Esophagus muscularis mucosa (tissue), 4 donors: ENCODE measurements around the gene PRDX2. TPM values are rescaled to one million over a fixed set of nuclear protein-coding genes. Genes with fewer than 3 reads are reported as not detected.

Experiments used
- DNase-seq: peaks from one replicate; pipeline ENCODE4 v3.0.0-alpha.2; 2017; ENCODE audit errors: extremely low spot score
- H3K27ac ChIP-seq, 4 donors: fragments of 200-600 bp; sonication (generic); replicated peaks in 1 of 4; 1 replicate in 3 of 4; 2 replicates in 1 of 4; pipeline ENCODE4 v1.5.1; 2016 to 2019; ENCODE audit warnings: mild to moderate bottlenecking in 1 of 4
- H3K27me3 ChIP-seq, 4 donors: fragments of 200-600 bp; sonication (generic); one replicate each; pipeline versions ENCODE4 v1.5.1 to v1.6.0; 2016 to 2019
- H3K36me3 ChIP-seq, 4 donors: fragments of 200-600 bp; sonication (generic); one replicate each; pipeline ENCODE4 v1.5.1; 2016 to 2019
- H3K4me1 ChIP-seq, 4 donors: fragments of 200-600 bp; sonication (generic); one replicate each; pipeline ENCODE4 v1.5.1; 2016 to 2019
- H3K4me3 ChIP-seq, 4 donors: fragments of 200-600 bp; sonication (generic); 1 replicate in 2 of 4; 2 replicates in 2 of 4; pipeline ENCODE4 v1.5.1; 2016 to 2019; ENCODE audit warnings: mild to moderate bottlenecking in 4 of 4, moderate library complexity in 1 of 4
- H3K9me3 ChIP-seq, 4 donors: fragments of 200-600 bp; sonication (generic); 1 replicate in 3 of 4; 2 replicates in 1 of 4; pipeline ENCODE4 v1.5.1; 2016 to 2019
- CTCF ChIP-seq, 3 experiments: fragments of 200-600 bp in 2 of 3; fragments of 450-650 bp in 1 of 3; sonication (generic) in 2 of 3; IDR thresholded peaks; one replicate each; pipeline ENCODE4 v1.5.1; 2017 to 2019; ENCODE audit warnings: antibody characterized with exemption in 3 of 3, mild to moderate bottlenecking in 2 of 3, moderate library complexity in 1 of 3
- EP300 ChIP-seq: sonication (generic); formaldehyde crosslinking; IDR thresholded peaks from one replicate; pipeline ENCODE4 v1.6.1; 2017; ENCODE audit warnings: antibody characterized with exemption
- POLR2A ChIP-seq: fragments of 450-650 bp; IDR thresholded peaks from one replicate; pipeline ENCODE4 v1.6.1; 2017; ENCODE audit warnings: antibody characterized with exemption, moderate library complexity, mild to moderate bottlenecking, low read depth
- POLR2AphosphoS5 ChIP-seq, 2 donors: sonication (generic); formaldehyde crosslinking; IDR thresholded peaks; one replicate each; pipeline ENCODE4 v1.6.1; 2017; ENCODE audit warnings: antibody characterized with exemption in 2 of 2
- WGBS: methylation state at CpG from one replicate; pipeline ENCODE4 v1.1.5; 2018; 5-methylcytosine and 5-hydroxymethylcytosine counted together
- intact Hi-C: fragments of 100-400 bp; cut with DNase I; formaldehyde crosslinking; loops from one replicate; pipeline ENCODE4 v1.15.1; 2023
- total RNA-seq, 4 donors: library from RNA; depleted of rRNA; stranded (reverse); fragments of >200 nt; gene quantifications; one replicate each; pipeline versions ENCODE4 v1.1.0 to v1.2.1, GENCODE V29; 2016

PRDX2 gene
- total RNA-seq, 4 donors from 2014 or later, result 236 to 275 (median 250) TPM

GRCh38 chr19:12794971-12795381, 6.6 kb downstream of the PRDX2 start:
- Histone ChIP-seq H3K27me3 (no peaks in the 10 kb centered on the region), H3K4me1 (peaks cover 22 to 40% (median 38%) of the 10 kb centered on the region in 4 donors), H3K36me3 (peaks cover 6 to 38% (median 21%) of the 10 kb centered on the region in 4 donors), H3K9me3 (peaks cover 0 to 3% (median 0%) of the 10 kb centered on the region in 4 donors), H3K4me3 (no peak overlapping the region), H3K27ac (peak overlapping the region; percentile 97 to 99 (median 99))
- intact Hi-C loops, result loop anchor here (5.0 kb wide), 1 partner anchor 33 kb away; no protein-coding TSS in a partner anchor
- WGBS, result 92% methylated on average over 9 of the region's 9 CpGs
- TF ChIP-seq EP300, result no peak
- TF ChIP-seq POLR2AphosphoS5 (IDR thresholded peaks at IDR 0.05), result no peak
- no peak for TF ChIP-seq POLR2A
- TF ChIP-seq CTCF (IDR thresholded peaks at IDR 0.05), result no peak
- DNase-seq, result no peak

- DNase-seq, result no peak
- WGBS, result 71% methylated on average over 7 of the region's 7 CpGs
These were observed 7.2 kb downstream of the PRDX2 start for GRCh38 chr19:12794196-12794941.

GRCh38 chr19:12793290-12794195, 8.1 kb downstream of the PRDX2 start:
- Histone ChIP-seq H3K4me1 (peaks cover 27 to 47% (median 45%) of the 10 kb centered on the region in 4 donors), H3K27me3 (no peaks in the 10 kb centered on the region), H3K36me3 (peaks cover 0 to 23% (median 8%) of the 10 kb centered on the region in 4 donors), H3K9me3 (peaks cover 0 to 3% (median 0%) of the 10 kb centered on the region in 4 donors), H3K27ac (peak overlapping the region; percentile 97 to 99 (median 99)), H3K4me3 (peak overlapping the region; percentile 87 to 97 (median 90))
- WGBS, result under 1% methylated on average over 23 of the region's 81 CpGs
- DNase-seq, result peak; percentile 99
- intact Hi-C loops, result no loop called here
- TF ChIP-seq CTCF (IDR thresholded peaks at IDR 0.05) (peak in 1 of 3 experiments; percentile 20), POLR2AphosphoS5 (IDR thresholded peaks at IDR 0.05) (peak in 1 of 2 donors; percentile 96), EP300 (peak; percentile 96), POLR2A (peak; percentile 54)

More at GRCh38 chr19:12794196-12794941, 7.2 kb downstream of the PRDX2 start:
- peaks cover 4 to 32% (median 15%) of the 10 kb centered on the region in 4 donors for H3K36me3 ChIP-seq
- intact Hi-C loops, result no loop called here
- peak overlapping the region; percentile 97 to 99 (median 99) for H3K27ac ChIP-seq
- H3K4me3 ChIP-seq, result peak overlapping the region; percentile 87 to 97 (median 90)
- peaks cover 0 to 3% (median 0%) of the 10 kb centered on the region in 4 donors for H3K9me3 ChIP-seq
- no peaks in the 10 kb centered on the region for H3K27me3 ChIP-seq
- TF ChIP-seq CTCF (IDR thresholded peaks at IDR 0.05) (peak in 1 of 3 experiments; percentile 21), POLR2AphosphoS5 (IDR thresholded peaks at IDR 0.05) (no peak)
- peaks cover 19 to 39% (median 37%) of the 10 kb centered on the region in 4 donors for H3K4me1 ChIP-seq

- no peak for DNase-seq
- TF ChIP-seq CTCF (IDR thresholded peaks at IDR 0.05), result no peak
- no peak for TF ChIP-seq EP300
- TF ChIP-seq POLR2A, result no peak
- no peak for TF ChIP-seq POLR2AphosphoS5 (IDR thresholded peaks at IDR 0.05)
- intact Hi-C loops, result no loop called here
- H3K4me1 ChIP-seq, result peaks cover 34 to 54% (median 52%) of the 10 kb centered on the region in 4 donors
- no peaks in the 10 kb centered on the region for H3K27me3 ChIP-seq
- peak overlapping the region; percentile 97 to 99 (median 99) for H3K27ac ChIP-seq
- peak overlapping the region; percentile 87 to 97 (median 90) for H3K4me3 ChIP-seq
- H3K9me3 ChIP-seq, result peaks cover 0 to 3% (median 0%) of the 10 kb centered on the region in 4 donors
- under 1% methylated on average over 22 of the region's 22 CpGs for WGBS
- peaks cover 0 to 17% (median 4%) of the 10 kb centered on the region in 4 donors for H3K36me3 ChIP-seq
These were observed 8.7 kb downstream of the PRDX2 start for GRCh38 chr19:12792853-12793289.
